HPDE6-E6E7 (cell line): ENCODE data around the gene PPP2R3B.
"Not testable (repeated sequence)": the region's sequence is repeated elsewhere in the genome, so short reads cannot be mapped to it uniquely, and the experiment has no call there.

Experiments
- DNase-seq: peaks from one replicate; pipeline ENCODE4 v3.0.0; 2011; ENCODE audit warnings: missing footprints; ENCODE audit errors: extremely low spot score

The PPP2R3B gene

GRCh38 chrX:405149-405548 lies 18.4 kb upstream of the PPP2R3B start:
- no peak for DNase-seq

DNA sequence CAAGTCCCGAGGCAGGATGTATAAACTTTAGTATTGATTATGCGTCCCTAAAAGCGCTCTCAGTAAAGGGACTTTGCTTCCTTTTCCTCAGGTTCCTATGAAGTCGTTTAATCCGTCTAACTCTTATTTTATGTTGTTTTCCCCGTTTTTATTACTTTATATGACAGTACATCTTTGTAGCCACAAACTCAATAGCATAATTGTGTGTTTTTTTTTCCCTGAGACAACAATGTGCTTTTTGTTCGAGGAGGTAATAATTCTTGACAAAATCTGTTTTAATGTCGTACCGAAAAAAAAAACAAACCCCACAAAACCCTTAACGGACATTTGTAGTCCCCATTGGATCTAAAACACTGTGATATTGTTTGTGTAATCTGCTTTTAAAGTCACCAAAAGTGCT lies 17.9 kb upstream of the PPP2R3B start:
- DNase-seq: no peak

- no peak for DNase-seq
These were observed 16.1 kb upstream of the PPP2R3B start for GRCh38 chrX:402857-403256.

GRCh38 chrX:400258-400657 lies 13.6 kb upstream of the PPP2R3B start:
- DNase-seq: no peak

DNA sequence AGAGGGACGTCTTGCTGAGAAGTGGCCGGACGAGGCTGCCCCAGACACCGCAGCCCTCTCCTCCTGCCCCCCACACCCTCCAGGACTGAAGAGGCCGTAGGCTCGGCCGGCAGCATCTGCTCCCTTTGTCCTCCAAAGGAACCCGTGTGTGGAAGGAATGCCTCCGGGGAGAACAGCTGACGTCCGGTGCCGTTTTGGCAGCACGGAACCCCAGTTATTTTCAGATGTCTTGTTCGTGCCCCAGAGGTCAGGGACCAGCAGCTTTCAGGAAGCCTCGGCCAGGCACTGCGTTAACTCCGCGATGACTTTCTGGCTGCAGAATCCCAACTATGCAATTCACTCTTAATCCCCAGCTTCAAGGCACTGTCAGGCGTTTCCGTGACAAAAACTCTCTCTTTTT lies 10.9 kb upstream of the PPP2R3B start:
- DNase-seq: no peak

GRCh38 chrX:394830-395229 lies 8.1 kb upstream of the PPP2R3B start:
- DNase-seq: no peak

- no peak for DNase-seq
These were observed 5.8 kb upstream of the PPP2R3B start for GRCh38 chrX:392575-392846.

DNA sequence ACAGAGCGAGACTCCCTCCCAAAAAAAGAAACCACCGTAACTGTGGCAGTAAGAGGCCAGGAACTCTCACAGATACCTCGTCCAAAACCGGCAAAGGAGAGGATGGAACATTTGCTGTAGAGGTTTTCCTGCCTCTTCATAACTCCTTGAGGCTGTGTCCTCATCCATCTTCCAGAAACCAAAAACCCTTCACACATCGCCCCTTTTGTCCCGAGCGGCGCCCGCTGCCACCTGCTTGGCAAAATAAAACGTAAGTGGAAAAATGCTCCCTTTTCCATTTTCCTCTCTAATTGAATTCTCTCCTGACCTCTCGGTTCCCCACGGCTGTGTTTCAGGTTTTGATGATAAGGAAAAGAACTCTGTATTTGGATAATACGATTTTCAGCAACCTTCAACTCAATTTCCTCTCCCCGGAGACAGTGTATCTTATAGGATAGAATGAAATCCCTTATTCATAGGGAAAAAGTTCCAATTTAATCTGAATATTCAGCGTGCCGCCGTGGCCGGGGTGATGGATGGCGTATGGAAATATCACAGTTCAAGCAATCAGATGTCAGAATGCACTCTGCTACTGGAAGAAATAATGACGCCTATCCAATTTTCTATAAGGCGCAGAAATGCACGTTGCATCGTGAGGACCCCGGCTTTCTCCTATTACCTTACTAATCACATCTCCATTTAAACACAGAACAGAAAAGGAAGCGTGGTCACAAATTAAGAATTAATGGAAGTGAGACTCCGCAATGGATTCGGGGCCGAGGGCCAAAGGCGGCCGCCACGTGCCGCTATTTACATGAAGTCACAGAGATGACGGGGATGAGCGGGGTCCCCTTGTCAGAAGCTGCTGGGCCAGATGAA lies 5.2 kb upstream of the PPP2R3B start:
- no peak for DNase-seq

- DNase-seq: no peak
These were observed 3.8 kb upstream of the PPP2R3B start for GRCh38 chrX:390459-390858.

- DNase-seq: no peak
These were observed 2.3 kb upstream of the PPP2R3B start for GRCh38 chrX:389021-389441.

GRCh38 chrX:387729-388128 lies 1.0 kb upstream of the PPP2R3B start:
- DNase-seq: no peak

- DNase-seq: no peak
These were observed 404 bp downstream of the PPP2R3B start for GRCh38 chrX:386239-386767.

GRCh38 chrX:385736-386135 lies 971 bp downstream of the PPP2R3B start:
- DNase-seq: not testable (repeated sequence)

- DNase-seq: no peak
These were observed 1.8 kb downstream of the PPP2R3B start for GRCh38 chrX:384861-385260.

DNA sequence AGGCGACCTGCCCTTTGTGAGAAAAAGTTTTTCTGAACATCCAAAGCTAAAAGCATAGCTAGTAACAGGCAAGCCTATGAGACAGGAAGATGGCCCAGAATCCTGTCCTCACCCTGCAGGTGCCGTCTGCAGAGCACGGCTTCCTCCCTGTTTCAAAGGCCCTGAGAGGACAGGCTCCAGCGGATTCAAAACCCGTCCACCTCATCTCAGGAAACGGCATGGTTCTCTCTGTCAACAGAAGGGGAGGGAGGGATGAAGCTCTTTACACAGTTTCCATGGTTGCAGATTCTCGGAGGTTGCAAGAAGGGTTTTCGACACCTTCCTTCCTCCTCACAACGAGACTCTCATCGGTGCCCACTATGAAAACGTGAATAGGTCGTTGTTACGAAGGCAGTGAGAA lies 8.3 kb downstream of the PPP2R3B start:
- DNase-seq: no peak

DNA sequence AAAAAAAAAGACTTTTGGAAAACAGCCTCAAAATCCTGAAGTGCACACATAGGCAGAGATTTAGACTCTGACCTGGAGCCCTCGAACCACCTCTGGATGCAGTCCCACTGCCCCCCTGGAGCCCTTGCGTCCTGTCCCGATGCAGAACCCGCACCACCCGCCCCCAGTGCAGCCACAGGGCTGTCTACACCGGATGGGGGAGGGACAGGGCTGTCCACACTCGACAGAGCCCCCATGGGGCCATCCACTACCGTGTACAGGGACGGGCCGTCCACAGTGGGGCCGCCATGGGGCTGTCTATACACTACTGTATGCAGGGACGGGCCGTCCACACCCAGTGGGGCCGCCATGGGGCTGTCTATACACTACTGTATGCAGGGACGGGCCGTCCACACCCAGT lies 10.5 kb downstream of the PPP2R3B start:
- not testable (repeated sequence) for DNase-seq

- DNase-seq: no peak
These were observed 11.3 kb downstream of the PPP2R3B start for GRCh38 chrX:375181-376036.

DNA sequence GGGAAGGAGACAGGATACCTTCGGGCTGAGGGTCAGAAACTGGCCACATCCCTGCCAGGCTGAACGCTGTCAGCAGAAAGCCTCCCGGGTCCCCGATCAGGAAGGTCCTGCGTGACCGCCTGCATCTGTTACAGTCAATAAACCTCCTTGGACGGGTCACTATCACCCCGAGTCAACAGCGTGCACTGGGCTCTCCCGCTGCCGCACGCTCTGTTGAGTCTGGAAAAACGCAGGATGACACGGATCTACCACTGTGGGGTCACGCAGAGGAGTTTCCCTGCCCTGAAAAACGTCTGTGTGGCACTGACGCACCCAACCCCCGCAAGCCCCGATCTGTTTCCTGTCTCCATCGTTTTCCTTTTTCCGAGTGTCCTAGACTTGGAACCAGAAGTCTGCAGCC lies 12.1 kb downstream of the PPP2R3B start:
- no peak for DNase-seq

DNA sequence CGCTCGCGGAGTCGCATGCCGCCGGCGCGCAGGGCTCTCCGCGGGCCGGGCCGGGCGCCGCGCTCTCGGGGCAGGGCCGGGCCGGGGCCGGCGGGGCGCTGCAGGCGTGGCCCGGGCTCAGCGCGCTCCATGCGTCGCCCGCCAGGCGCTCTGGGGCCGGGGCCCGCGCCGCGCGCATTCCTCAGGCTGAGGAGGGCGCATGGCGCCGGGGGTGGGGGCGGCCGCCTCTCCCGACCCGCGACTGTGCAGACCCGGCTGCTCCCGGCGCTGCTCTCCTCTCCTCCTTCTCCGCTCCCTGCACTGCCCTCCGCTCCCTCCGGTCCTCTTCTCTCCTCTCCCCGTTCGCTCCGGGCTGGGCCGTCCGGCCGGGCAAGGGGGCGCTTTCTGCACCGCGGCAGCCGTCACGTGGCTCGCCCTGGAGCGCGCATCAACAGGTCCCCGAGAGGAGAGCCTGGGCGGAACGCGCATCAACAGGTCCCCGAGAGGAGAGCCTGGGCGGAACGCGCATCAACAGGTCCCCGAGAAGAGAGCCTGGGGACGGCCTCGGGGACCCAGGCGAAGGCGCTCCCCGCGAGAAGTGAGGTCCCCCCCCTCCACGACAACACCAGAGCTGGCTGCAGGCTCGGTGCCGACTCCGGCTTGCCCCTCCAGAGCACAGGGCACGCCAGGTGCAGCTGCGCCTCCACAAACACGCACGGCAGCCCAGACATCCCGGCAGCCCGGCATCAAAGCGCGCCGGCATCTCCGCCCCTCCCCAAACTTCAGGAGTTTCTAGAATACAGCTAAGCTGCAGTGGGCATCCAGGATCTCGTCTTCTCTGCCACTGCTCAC lies 12.9 kb downstream of the PPP2R3B start:
- no peak for DNase-seq

- no peak for DNase-seq
These were observed 13.7 kb downstream of the PPP2R3B start for GRCh38 chrX:372856-373640.

- DNase-seq: no peak
These were observed 14.8 kb downstream of the PPP2R3B start for GRCh38 chrX:371907-372306.
